Retinal pigment epithelial cell (primary cell): ENCODE data around the gene TSPAN12.

ENCODE experiments used
- DNase-seq: peaks from one replicate; pipeline ENCODE4 v3.0.0-alpha.2; 2010; ENCODE audit warnings: low read depth
- H3K4me3 ChIP-seq: 2 replicates; pipeline ENCODE4 v1.5.1; 2011; ENCODE audit warnings: mild to moderate bottlenecking, low read length, control low read depth, moderate library complexity
- CTCF ChIP-seq: conservative IDR thresholded peaks from 2 replicates; pipeline ENCODE4 v1.5.1; 2011; ENCODE audit warnings: low read depth, low read length, control low read depth, inconsistent platforms

Gene TSPAN12

GRCh38 chr7:120831260-120831659 is 26.7 kb downstream of the TSPAN12 start:
- H3K4me3 ChIP-seq = no peak overlapping the region
- no peak for TF ChIP-seq CTCF
- no peak for DNase-seq

- no peak for TF ChIP-seq CTCF
- no peak overlapping the region for H3K4me3 ChIP-seq
- no peak for DNase-seq
Observed at GRCh38 chr7:120829487-120829886, 28.5 kb downstream of the TSPAN12 start.

DNA sequence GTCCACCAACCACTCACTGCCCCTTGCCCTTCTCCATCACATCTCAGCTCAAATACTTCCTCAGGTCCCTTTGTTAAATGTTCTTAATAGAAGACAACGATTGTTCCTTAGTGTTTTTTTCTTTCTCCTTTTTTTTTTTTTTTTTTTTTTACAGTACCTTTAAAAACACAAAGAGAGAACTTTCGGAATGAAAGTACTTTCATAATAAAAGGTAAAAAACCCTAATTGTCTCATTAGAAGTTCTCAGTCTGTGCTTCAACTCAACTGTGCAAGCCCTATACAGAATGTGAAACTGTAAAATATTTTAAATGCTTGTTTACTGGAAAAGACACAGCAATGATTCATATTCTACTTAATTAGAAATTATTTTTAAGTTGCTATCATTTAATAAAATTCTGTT is 29.4 kb downstream of the TSPAN12 start:
- TF ChIP-seq CTCF = no peak
- H3K4me3 ChIP-seq = no peak overlapping the region
- DNase-seq = no peak

GRCh38 chr7:120827371-120828118 is 30.4 kb downstream of the TSPAN12 start:
- no peak for TF ChIP-seq CTCF
- no peak for DNase-seq
- H3K4me3 ChIP-seq = no peak overlapping the region

- no peak for DNase-seq
- no peak overlapping the region for H3K4me3 ChIP-seq
- TF ChIP-seq CTCF = no peak
Observed at GRCh38 chr7:120825576-120825975, 32.4 kb downstream of the TSPAN12 start.

DNA sequence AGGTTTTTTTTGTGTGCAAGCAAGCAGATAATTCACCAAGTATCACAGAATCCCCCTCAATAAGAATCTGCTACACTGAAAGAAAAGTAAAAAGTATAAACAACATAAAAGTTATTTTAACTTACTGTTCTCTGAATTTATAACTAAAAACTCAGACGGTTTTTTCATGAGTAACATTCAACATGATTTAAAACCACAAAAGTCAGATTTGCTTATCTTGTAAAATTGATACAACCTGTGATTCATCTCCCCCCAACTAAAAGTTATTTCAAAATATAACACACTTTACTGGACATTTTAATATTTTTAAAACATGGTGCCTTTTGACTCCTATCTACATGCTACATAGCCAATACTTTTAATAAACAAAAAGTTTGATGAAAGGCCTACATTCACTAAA is 32.8 kb downstream of the TSPAN12 start:
- H3K4me3 ChIP-seq = no peak overlapping the region
- DNase-seq = no peak
- no peak for TF ChIP-seq CTCF

- no peak for DNase-seq
- no peak for TF ChIP-seq CTCF
- no peak overlapping the region for H3K4me3 ChIP-seq
Observed at GRCh38 chr7:120819861-120820260, 38.1 kb downstream of the TSPAN12 start.
